Hepatocyte (in vitro differentiated cells): ENCODE data around the gene MID1.

Experiments
- CTCF ChIP-seq: fragments of 200-600 bp; sonication (generic); IDR thresholded peaks from 2 replicates; pipeline ENCODE4 v1.5.1; 2016; ENCODE audit warnings: antibody characterized with exemption, mild to moderate bottlenecking; ENCODE audit not compliant: poor library complexity
- EZH2 ChIP-seq: fragments of 200-600 bp; sonication (generic); IDR thresholded peaks from 2 replicates; pipeline ENCODE4 v1.6.1; 2016; ENCODE audit warnings: antibody characterized with exemption, mild to moderate bottlenecking, borderline replicate concordance

- TF ChIP-seq CTCF (no peak), EZH2 (no peak)
Measured at GRCh38 chrX:10480861-10481260, 139.5 kb downstream of the MID1 start.
